ENCODE measurements around the gene OR2T35. TPM values are rescaled to one million over a fixed set of nuclear protein-coding genes. Genes with fewer than 3 reads are reported as not detected.

OR2T35 gene
- total RNA-seq, 1 donor from 2014 or later = not detected

DNA sequence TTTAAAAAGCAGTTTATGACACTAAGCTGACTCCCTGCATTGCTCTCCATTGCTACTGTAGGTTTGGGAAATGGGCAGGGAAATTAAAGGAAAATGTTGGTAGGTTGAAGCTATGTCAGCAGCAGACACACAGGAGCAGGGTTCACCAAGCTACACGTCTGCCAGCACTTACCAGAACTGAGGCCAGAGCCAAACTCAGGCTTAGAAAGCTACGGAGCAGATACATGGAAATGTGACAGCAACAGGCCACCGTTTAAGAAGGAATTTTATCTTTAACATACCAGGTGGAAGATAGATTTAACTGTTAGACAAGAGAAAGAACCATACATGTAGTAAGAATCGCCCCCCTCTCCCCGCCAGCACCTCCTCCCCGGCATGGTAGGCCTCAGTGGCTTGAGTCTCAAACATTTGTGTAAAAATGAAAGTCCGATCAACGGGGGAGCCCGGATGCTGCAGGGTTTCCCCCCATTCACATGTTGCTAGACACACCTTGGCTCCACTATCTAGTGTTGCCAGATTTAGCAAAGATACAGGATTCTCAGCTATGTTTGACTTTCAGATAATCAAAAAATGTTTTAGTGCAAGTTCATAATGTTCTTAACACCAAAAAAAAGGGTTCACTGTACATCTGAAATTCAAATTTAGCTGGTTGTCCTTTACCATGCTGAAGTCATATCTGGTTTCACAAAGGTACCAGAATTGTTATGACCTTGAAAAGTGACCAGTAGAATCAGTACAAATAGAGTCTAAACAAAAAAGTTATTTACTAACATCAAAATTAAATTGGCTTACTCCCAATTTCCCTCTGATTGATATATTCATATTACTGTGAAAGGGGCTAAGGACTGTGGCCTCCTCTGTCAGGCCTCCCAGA lies 16.9 kb downstream of the OR2T35 start:
- DNase-seq (ENCODE audit: low spot score) = no peak

GRCh38 chr1:248625971-248626370 lies 19.1 kb downstream of the OR2T35 start:
- DNase-seq (ENCODE audit: low spot score) = no peak

DNA sequence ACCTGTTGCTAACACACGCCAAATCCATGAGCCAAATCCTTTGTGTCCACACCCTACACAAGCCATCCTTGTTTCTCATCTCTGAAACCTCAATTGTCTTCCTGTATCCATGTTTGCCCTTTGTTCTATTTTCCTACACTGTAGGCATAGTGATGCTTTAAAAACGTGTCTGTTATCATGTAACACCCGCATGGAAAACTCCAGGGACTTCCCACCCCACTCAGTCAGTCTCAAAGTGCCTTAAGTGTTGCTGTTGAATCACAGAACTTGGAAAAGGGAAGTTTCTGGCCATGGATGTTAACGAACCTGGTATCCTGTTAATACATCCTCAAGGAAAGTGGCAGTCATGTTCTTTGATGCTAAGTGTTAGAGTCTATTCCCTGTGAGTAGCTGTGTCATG lies 19.9 kb downstream of the OR2T35 start:
- DNase-seq (ENCODE audit: low spot score) = no peak

DNA sequence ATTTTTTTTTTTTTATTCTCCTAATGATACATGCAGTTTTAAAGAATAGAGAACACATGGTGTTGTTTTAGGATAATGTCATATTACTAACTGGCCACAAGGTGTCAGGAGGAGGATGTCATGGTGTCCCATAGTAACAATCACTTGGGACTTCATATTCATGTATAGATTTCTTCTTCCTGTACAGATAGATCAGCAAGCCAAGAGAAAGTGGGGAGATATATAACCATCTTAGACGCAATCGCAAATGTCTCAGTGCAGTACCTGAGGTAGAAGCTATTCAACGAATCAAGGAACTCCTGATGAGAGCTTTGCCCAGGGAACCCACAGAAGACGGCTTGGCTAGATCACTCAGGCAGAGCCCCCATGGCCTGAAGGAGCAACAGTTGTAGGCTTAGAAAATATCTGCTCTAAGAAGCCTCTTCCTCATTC lies 22.5 kb downstream of the OR2T35 start:
- DNase-seq (ENCODE audit: low spot score) = no peak

DNA sequence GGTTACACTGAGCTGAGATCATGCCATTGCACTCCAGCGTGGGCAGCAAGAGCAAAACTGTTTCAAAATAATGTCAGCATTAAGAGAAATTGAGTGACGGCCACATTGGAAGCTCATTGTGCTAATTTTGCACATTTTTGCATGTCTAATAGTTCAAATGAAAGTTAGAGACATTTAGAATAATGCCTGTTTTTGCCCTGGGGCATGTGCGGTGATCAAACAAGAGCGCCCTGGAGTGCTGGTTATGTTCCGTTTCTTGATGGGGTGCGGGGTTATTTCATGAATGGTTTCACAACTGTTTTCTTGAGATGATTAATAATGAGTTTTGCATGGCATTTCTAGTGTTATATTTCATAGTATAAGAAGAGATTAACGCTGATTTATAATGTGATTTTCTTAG lies 23.3 kb downstream of the OR2T35 start:
- no peak for DNase-seq (ENCODE audit: low spot score)

- DNase-seq (ENCODE audit: low spot score) = peak; percentile 52
These were observed 26.2 kb downstream of the OR2T35 start for GRCh38 chr1:248618878-248619277.

DNA sequence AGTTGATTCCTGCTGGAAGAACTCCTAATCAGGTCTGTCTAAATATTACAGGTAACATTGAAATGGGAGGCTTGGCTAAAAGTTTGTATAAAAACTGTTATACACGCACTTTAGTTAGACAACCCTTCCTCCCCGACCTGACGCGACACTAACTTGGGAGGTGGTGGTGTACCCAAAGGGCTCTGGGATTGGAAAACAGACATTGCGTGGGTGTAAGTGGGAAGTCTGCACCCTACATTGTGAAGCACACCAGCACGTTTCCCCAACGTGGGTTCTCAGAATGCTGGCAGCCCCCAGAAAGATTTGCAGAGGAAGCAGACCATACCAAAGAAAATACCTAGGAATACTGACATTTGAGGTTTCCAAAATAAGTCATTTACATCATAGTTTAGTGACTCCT lies 27.0 kb downstream of the OR2T35 start:
- no peak for DNase-seq (ENCODE audit: low spot score)

GRCh38 chr1:248613742-248614141 lies 31.3 kb downstream of the OR2T35 start:
- DNase-seq (ENCODE audit: low spot score) = no peak

GRCh38 chr1:248611883-248612414 lies 33.1 kb downstream of the OR2T35 start:
- no peak for DNase-seq (ENCODE audit: low spot score)

GRCh38 chr1:248610301-248610700 lies 34.8 kb downstream of the OR2T35 start:
- no peak for DNase-seq (ENCODE audit: low spot score)

DNA sequence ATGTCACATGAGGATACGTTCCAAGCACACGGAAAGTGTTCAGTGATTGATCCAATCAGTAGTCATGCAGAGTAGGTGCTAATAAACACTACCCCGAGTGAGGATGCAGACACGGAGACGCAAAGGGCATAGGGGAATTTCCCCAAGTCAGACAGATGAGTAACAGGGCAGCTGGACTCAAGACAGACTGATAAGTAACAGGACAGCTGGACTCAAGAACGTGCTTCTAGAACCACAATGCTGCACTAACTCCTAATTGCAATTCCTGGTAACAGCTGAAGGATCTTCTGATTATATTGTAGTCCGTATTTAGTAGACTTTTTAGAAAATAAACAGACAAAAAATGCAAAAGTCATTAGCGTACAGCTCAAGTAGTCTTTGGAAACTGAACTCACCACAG lies 45.7 kb downstream of the OR2T35 start:
- DNase-seq (ENCODE audit: low spot score) = no peak

DNA sequence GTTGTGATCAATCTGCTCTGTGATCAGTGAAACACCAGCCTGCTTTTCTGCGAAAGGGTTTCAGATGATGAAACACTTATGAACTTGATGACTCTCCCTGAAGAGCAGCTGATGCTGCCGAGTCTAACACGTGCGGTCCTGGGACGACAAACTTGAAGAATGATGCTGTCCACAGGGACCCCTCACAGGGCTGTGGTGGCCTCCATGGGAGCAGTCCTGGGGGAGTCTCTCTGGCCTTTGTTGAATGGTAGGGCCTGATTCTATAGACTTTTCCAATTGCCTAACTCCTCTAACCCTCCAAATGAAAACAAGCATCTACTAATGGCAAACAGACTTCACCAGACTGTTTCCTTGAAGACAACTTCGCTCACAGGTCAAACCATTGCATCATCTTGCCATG lies 47.5 kb downstream of the OR2T35 start, which contains the start of gene OR2T10:
Gene OR2T10 (minus strand): TSS at position 112 of the 400 bp plus-strand sequence. CDS start 3,932 bp downstream, outside the sequence.
- DNase-seq (ENCODE audit: low spot score) = no peak

DNA sequence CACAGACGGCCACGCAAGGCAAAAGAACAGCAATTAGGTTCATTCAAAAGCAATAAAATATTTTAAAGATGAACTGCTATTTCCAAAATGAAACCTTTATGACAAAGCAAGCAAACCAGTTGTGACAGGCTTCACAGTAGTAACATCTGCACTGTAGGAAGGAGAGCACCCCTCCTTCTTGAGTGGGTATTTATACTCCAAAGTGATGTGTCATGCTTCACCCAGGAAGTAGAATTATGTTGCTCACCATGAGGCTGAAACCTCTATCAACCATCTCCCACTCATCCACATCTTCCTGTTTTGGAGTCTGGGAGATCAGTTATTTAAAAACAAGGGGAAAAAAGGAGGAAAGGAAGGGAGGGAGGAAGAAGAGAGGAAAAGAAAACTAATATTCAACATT lies 48.5 kb downstream of the OR2T35 start:
- no peak for DNase-seq (ENCODE audit: low spot score)

GRCh38 chr1:248593226-248593625 lies 51.9 kb downstream of the OR2T35 start:
- DNase-seq (ENCODE audit: low spot score) = no peak

DNA sequence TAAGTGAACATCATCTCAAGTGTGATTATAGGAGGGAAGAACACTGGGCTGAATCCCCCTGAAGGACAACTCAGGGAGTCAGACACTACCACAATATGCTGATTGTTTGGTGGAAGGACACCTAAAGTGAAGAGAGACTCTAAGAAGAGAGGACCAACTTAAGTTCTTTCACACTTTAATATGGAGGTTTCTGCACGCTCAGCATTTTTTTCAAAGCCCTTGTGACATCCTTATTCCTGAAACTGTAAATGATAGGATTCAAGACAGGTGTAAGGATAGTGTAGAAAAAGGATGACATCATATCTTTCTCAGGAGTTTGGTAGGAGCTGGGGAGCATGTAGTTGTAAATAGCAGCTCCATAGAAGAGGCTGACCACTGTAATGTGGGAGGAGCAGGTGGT lies 52.4 kb downstream of the OR2T35 start:
- DNase-seq (ENCODE audit: low spot score) = no peak

DNA sequence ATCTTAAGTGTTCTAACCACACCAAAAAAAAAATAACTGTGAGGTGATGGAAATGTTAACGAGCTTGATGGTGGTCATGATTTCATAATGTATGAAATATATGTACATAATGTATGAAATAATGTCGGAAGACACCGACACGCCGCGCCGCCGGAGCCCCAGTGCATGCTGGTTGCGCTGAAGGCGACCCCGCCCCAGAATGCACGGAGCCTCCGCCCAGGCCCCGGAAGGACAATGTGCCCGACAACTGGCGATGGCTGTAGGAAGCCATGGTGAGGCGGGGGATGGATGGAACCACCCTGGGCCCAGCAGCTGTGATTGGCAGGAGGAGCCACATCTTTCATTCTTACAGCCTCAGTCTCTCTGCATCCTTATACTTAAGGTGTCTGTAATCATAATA lies 55.0 kb downstream of the OR2T35 start:
- DNase-seq (ENCODE audit: low spot score) = no peak

DNA sequence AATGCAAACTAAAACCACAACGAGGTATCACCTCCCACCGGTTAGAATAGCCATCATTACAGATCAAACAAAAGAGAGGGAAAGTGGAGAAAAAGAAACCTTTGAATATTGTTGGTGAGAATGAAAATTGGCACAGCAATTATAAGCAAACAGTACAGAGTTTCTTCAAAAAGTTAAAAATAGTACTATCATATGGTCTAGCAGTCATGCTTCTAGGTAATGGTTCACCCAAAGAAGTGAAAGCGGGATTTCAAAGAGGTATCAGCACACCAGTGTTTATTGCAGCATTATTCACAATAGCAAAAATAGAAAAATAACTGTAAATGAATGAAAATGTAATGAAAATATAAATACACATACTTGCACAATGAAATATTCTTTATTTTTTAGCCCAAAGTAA lies 55.7 kb downstream of the OR2T35 start:
- DNase-seq (ENCODE audit: low spot score) = no peak

Other genes starting within 250 kb of the OR2T35 start
- not detected for gene OR2T1, start 242.2 kb downstream of the OR2T35 start, total RNA-seq
- gene OR2T2, start 199.6 kb downstream of the OR2T35 start, total RNA-seq = not detected
- gene OR2T3, start 171.9 kb downstream of the OR2T35 start, total RNA-seq = not detected
- not detected for gene OR2T5, start 156.7 kb downstream of the OR2T35 start, total RNA-seq
- gene OR2G6, start 137.2 kb downstream of the OR2T35 start, total RNA-seq = not detected
- gene OR2T29, start 82.5 kb downstream of the OR2T35 start, total RNA-seq = not detected
- gene OR2T34, start 70.5 kb downstream of the OR2T35 start, total RNA-seq = not detected
- gene OR2T10, start 47.6 kb downstream of the OR2T35 start, total RNA-seq = not detected
- gene OR2T11, start 10.2 kb downstream of the OR2T35 start, total RNA-seq = not detected
- not detected for gene OR2T27, start 10.2 kb upstream of the OR2T35 start, total RNA-seq
- gene OR14I1, start 57.5 kb upstream of the OR2T35 start, total RNA-seq = not detected
- not detected for gene LYPD8, start 110.5 kb upstream of the OR2T35 start, total RNA-seq
- gene SH3BP5L, start 180.6 kb upstream of the OR2T35 start, total RNA-seq = 21.7 TPM
- gene ZNF672, start 192.9 kb upstream of the OR2T35 start, total RNA-seq = 30.1 TPM
- gene ZNF692, start 213.8 kb upstream of the OR2T35 start, total RNA-seq = 71.0 TPM